NCI-H82 treated with DMSO at 0.1 percent for 48 hours (cell line): ENCODE data around the gene AUNIP.

ENCODE experiments used
- DNase-seq: peaks from one replicate; lab custom pipeline; 2025; ENCODE audit not compliant: unreplicated experiment; lab: John Stamatoyannopoulos, UW

AUNIP gene

GRCh38 chr1:25811384-25812082 lies 47.7 kb downstream of the AUNIP start:
- no peak for DNase-seq

- peak; percentile 22 for DNase-seq
These were observed 48.6 kb downstream of the AUNIP start for GRCh38 chr1:25810341-25811299.

GRCh38 chr1:25809929-25810328 lies 49.3 kb downstream of the AUNIP start:
- DNase-seq, result no peak

GRCh38 chr1:25809283-25809926 lies 49.9 kb downstream of the AUNIP start:
- no peak for DNase-seq

GRCh38 chr1:25808481-25809244 lies 50.6 kb downstream of the AUNIP start:
- no peak for DNase-seq

GRCh38 chr1:25807480-25808390 lies 51.5 kb downstream of the AUNIP start:
- no peak for DNase-seq

GRCh38 chr1:25806418-25806817 lies 52.8 kb downstream of the AUNIP start:
- DNase-seq, result no peak

- DNase-seq, result no peak
These were observed 53.4 kb downstream of the AUNIP start for GRCh38 chr1:25805863-25806225.

GRCh38 chr1:25804964-25805862 lies 54.0 kb downstream of the AUNIP start:
- no peak for DNase-seq

GRCh38 chr1:25804244-25804963 lies 54.9 kb downstream of the AUNIP start:
- DNase-seq, result no peak

GRCh38 chr1:25803368-25803767 lies 55.9 kb downstream of the AUNIP start:
- DNase-seq, result no peak

- no peak for DNase-seq
These were observed 56.3 kb downstream of the AUNIP start for GRCh38 chr1:25802915-25803314.

GRCh38 chr1:25800703-25801377 lies 58.4 kb downstream of the AUNIP start:
- DNase-seq, result no peak

GRCh38 chr1:25799935-25800702 lies 59.1 kb downstream of the AUNIP start, which contains the start of gene SELENON:
Gene SELENON (plus strand): TSS chr1:25800193. CDS start chr1:25800231, 38 bp downstream.
- no peak for DNase-seq

- DNase-seq, result no peak
These were observed 59.8 kb downstream of the AUNIP start for GRCh38 chr1:25799352-25799934.

GRCh38 chr1:25798666-25799351 lies 60.4 kb downstream of the AUNIP start:
- DNase-seq, result no peak
